Thyroid gland (tissue), 4 donors: ENCODE results near the gene RAB44. TPM values are rescaled to one million over a fixed set of nuclear protein-coding genes. Genes with fewer than 3 reads are reported as not detected.

Experiments
- DNase-seq, 2 donors: peaks; one replicate each; pipeline ENCODE4 v3.0.0-alpha.2; 2019
- H3K27ac ChIP-seq, 3 donors: fragments of 200-600 bp; sonication (generic); 1 replicate in 2 of 3; 2 replicates in 1 of 3; pipeline ENCODE4 v1.5.1; 2016 to 2019; ENCODE audit warnings: mild to moderate bottlenecking in 1 of 3, moderate library complexity in 1 of 3
- H3K27me3 ChIP-seq: fragments of 200-600 bp; sonication (generic); one replicate; pipeline ENCODE4 v1.5.1; 2019
- H3K36me3 ChIP-seq, 2 donors: fragments of 200-600 bp; sonication (generic); one replicate each; pipeline ENCODE4 v1.5.1; 2016 to 2019
- H3K4me1 ChIP-seq, 2 donors: fragments of 200-600 bp; sonication (generic); one replicate each; pipeline ENCODE4 v1.5.1; 2017 to 2019
- H3K4me3 ChIP-seq, 3 donors: fragments of 200-600 bp; sonication (generic); replicated peaks in 1 of 3; 1 replicate in 2 of 3; 2 replicates in 1 of 3; pipeline ENCODE4 v1.5.1; 2016; ENCODE audit warnings: mild to moderate bottlenecking in 1 of 3
- H3K9me3 ChIP-seq: fragments of 200-600 bp; sonication (generic); one replicate; pipeline ENCODE4 v1.5.1; 2017
- CTCF ChIP-seq, 6 experiments: fragments of 200-600 bp in 3 of 6; fragments of 450-650 bp in 3 of 6; sonication (generic) in 3 of 6; IDR thresholded peaks; one replicate each; pipeline ENCODE4 v1.5.1; 2016 to 2019; ENCODE audit warnings: antibody characterized with exemption in 6 of 6, mild to moderate bottlenecking in 2 of 6, inconsistent platforms in 1 of 6, moderate library complexity in 1 of 6
- POLR2A ChIP-seq, 2 donors: fragments of 450-650 bp; IDR thresholded peaks; one replicate each; pipeline ENCODE4 v1.6.1; 2017; ENCODE audit warnings: antibody characterized with exemption in 2 of 2, mild to moderate bottlenecking in 2 of 2, moderate library complexity in 1 of 2
- WGBS, 2 donors: methylation state at CpG; one replicate each; pipeline ENCODE4 v1.1.5; 2017; 5-methylcytosine and 5-hydroxymethylcytosine counted together
- intact Hi-C: fragments of 100-400 bp; cut with DNase I; formaldehyde crosslinking; loops from one replicate; pipeline ENCODE4 v1.15.1; 2023
- total RNA-seq, 4 donors: library from RNA; depleted of rRNA; stranded (reverse); fragments of >200 nt; gene quantifications; one replicate each; pipeline ENCODE4 v1.2.3, GENCODE V29; 2016

The RAB44 gene
- total RNA-seq, 4 donors from 2014 or later, result 0.11 TPM; not detected in 3

- H3K27ac ChIP-seq, result peak overlapping the region in 1 of 3 donors; percentile 99
- H3K36me3 ChIP-seq, result peaks cover 31 to 43% of the 10 kb centered on the region in 2 donors
- 91 to 96% methylated on average over 5 to 21 of the region's 29 CpGs for WGBS, 2 donors
These were observed 13.8 kb upstream of the RAB44 start for GRCh38 chr6:36683656-36684446.

GRCh38 chr6:36684447-36684812 lies 13.2 kb upstream of the RAB44 start:
- Histone ChIP-seq H3K9me3 (no peaks in the 10 kb centered on the region), H3K27me3 (no peaks in the 10 kb centered on the region), H3K36me3 (peaks cover 31 to 43% of the 10 kb centered on the region in 2 donors), H3K4me1 (peaks cover 29 to 33% of the 10 kb centered on the region in 2 donors), H3K27ac (no peak overlapping the region), H3K4me3 (no peak overlapping the region)
- 96 to 98% methylated on average over 5 to 6 of the region's 6 CpGs for WGBS, 2 donors
- intact Hi-C loops, result no loop called here
- no peak for TF ChIP-seq CTCF (IDR thresholded peaks at IDR 0.05)
- TF ChIP-seq POLR2A (IDR thresholded peaks at IDR 0.05), result no peak
- DNase-seq, result no peak

More at GRCh38 chr6:36683656-36684446, 13.8 kb upstream of the RAB44 start:
- intact Hi-C loops, result no loop called here
- peaks cover 29 to 33% of the 10 kb centered on the region in 2 donors for H3K4me1 ChIP-seq
- no peak for DNase-seq
- no peaks in the 10 kb centered on the region for H3K27me3 ChIP-seq
- H3K4me3 ChIP-seq, result no peak overlapping the region
- no peak for TF ChIP-seq POLR2A (IDR thresholded peaks at IDR 0.05)
- TF ChIP-seq CTCF (IDR thresholded peaks at IDR 0.05), result no peak
- no peaks in the 10 kb centered on the region for H3K9me3 ChIP-seq

- intact Hi-C loops, result no loop called here
- H3K27me3 ChIP-seq, result no peaks in the 10 kb centered on the region
- WGBS, 2 donors, result 86 to 87% methylated on average over 20 of the region's 20 CpGs
- peaks cover 31 to 43% of the 10 kb centered on the region in 2 donors for H3K36me3 ChIP-seq
- H3K4me1 ChIP-seq, result peaks cover 29 to 33% of the 10 kb centered on the region in 2 donors
- H3K4me3 ChIP-seq, result no peak overlapping the region
- peak overlapping the region in 1 of 3 donors; percentile 19 for H3K27ac ChIP-seq
- H3K9me3 ChIP-seq, result no peaks in the 10 kb centered on the region
- TF ChIP-seq POLR2A (IDR thresholded peaks at IDR 0.05) (no peak), CTCF (IDR thresholded peaks at IDR 0.05) (no peak)
- DNase-seq, result no peak
These were observed 12.3 kb upstream of the RAB44 start for GRCh38 chr6:36685166-36685924.

- no peak for DNase-seq
- Histone ChIP-seq H3K36me3 (peaks cover 31 to 43% of the 10 kb centered on the region in 2 donors), H3K4me1 (peaks cover 21 to 27% of the 10 kb centered on the region in 2 donors), H3K27ac (peak overlapping the region in 1 of 3 donors; percentile 19), H3K9me3 (no peaks in the 10 kb centered on the region), H3K27me3 (no peaks in the 10 kb centered on the region), H3K4me3 (no peak overlapping the region)
- intact Hi-C loops, result no loop called here
- WGBS, 2 donors, result 78 to 81% methylated on average over 11 of the region's 11 CpGs
- TF ChIP-seq POLR2A (IDR thresholded peaks at IDR 0.05) (no peak), CTCF (IDR thresholded peaks at IDR 0.05) (no peak)
These were observed 11.5 kb upstream of the RAB44 start for GRCh38 chr6:36685926-36686667.
